H9 (cell line): ENCODE data around the gene MRPL21. TPM values are rescaled to one million over a fixed set of nuclear protein-coding genes. Genes with fewer than 3 reads are reported as not detected.
A peak's percentile ranks its signal among the peaks of the same experiment; 100 is the strongest.

Experiments used
- DNase-seq: peaks from one replicate; pipeline ENCODE4 v3.0.0-alpha.2; 2017
- H2AFZ ChIP-seq: one replicate; pipeline ENCODE4 v1.6.1; 2013; ENCODE audit warnings: mild to moderate bottlenecking, low read length, control low read depth, moderate library complexity
- H2AK5ac ChIP-seq: 2 replicates; pipeline ENCODE4 v1.6.1; 2013; ENCODE audit warnings: low read length, control low read depth, mixed read lengths; ENCODE audit not compliant: insufficient read length
- H2BK120ac ChIP-seq: one replicate; pipeline ENCODE4 v1.6.1; 2013; ENCODE audit warnings: low read depth, mild to moderate bottlenecking, low read length, control low read depth, inconsistent platforms; ENCODE audit not compliant: poor library complexity, severe bottlenecking
- H2BK12ac ChIP-seq: 2 replicates; pipeline ENCODE4 v1.6.1; 2013; ENCODE audit warnings: low read length, control low read depth, mixed read lengths, low read depth; ENCODE audit not compliant: insufficient read length
- H2BK15ac ChIP-seq: 2 replicates; pipeline ENCODE4 v1.6.1; 2013; ENCODE audit warnings: low read depth, low read length, control low read depth
- H2BK20ac ChIP-seq: one replicate; pipeline ENCODE4 v1.6.1; 2013; ENCODE audit warnings: low read depth, mild to moderate bottlenecking, low read length, control low read depth, inconsistent platforms; ENCODE audit not compliant: poor library complexity, severe bottlenecking
- H2BK5ac ChIP-seq: 2 replicates; pipeline ENCODE4 v1.6.1; 2013; ENCODE audit warnings: low read length, control low read depth, mixed read lengths; ENCODE audit not compliant: insufficient read length
- H3K14ac ChIP-seq: 2 replicates; pipeline ENCODE4 v1.6.1; 2013; ENCODE audit warnings: low read length, control low read depth; ENCODE audit not compliant: insufficient read depth
- H3K18ac ChIP-seq: 2 replicates; pipeline ENCODE4 v1.6.1; 2013; ENCODE audit warnings: low read depth, mild to moderate bottlenecking, mixed read lengths, low read length, control low read depth; ENCODE audit not compliant: insufficient read length
- H3K23ac ChIP-seq: 2 replicates; pipeline ENCODE4 v1.6.1; 2013; ENCODE audit warnings: low read length, control low read depth, mixed read lengths, low read depth; ENCODE audit not compliant: insufficient read length
- H3K23me2 ChIP-seq: 2 replicates; pipeline ENCODE4 v1.6.1; 2013; ENCODE audit warnings: low read depth, mild to moderate bottlenecking, mixed read lengths, low read length, control low read depth; ENCODE audit not compliant: insufficient read length, poor library complexity, severe bottlenecking
- H3K27ac ChIP-seq: 2 replicates; pipeline ENCODE4 v1.5.1; 2013; ENCODE audit warnings: low read length, control low read depth, mixed read lengths, low read depth; ENCODE audit not compliant: insufficient read length
- H3K27me3 ChIP-seq: 2 replicates; pipeline ENCODE4 v1.6.1; 2013; ENCODE audit warnings: low read length, control low read depth, inconsistent platforms; ENCODE audit not compliant: insufficient read depth
- H3K4ac ChIP-seq: 2 replicates; pipeline ENCODE4 v1.6.1; 2013; ENCODE audit warnings: low read depth, mild to moderate bottlenecking, control low read depth, inconsistent platforms, low read length, moderate library complexity
- H3K4me1 ChIP-seq: 2 replicates; pipeline ENCODE4 v1.6.1; 2013; ENCODE audit warnings: low read length, control low read depth, inconsistent platforms; ENCODE audit not compliant: insufficient read depth
- H3K4me2 ChIP-seq: 2 replicates; pipeline ENCODE4 v1.6.1; 2013; ENCODE audit warnings: low read length, control low read depth, mixed read lengths; ENCODE audit not compliant: insufficient read length, insufficient read depth
- H3K56ac ChIP-seq: 2 replicates; pipeline ENCODE4 v1.6.1; 2013; ENCODE audit warnings: low read depth, mild to moderate bottlenecking, mixed read lengths, low read length, control low read depth; ENCODE audit not compliant: insufficient read length
- H3K79me1 ChIP-seq: 2 replicates; pipeline ENCODE4 v1.6.1; 2013; ENCODE audit warnings: low read depth, mild to moderate bottlenecking, moderate library complexity, low read length, control low read depth, inconsistent platforms; ENCODE audit not compliant: insufficient read depth, poor library complexity, severe bottlenecking
- H3K79me2 ChIP-seq: 2 replicates; pipeline ENCODE4 v1.6.1; 2013; ENCODE audit warnings: low read length, control low read depth, inconsistent platforms; ENCODE audit not compliant: insufficient read depth
- H3K9ac ChIP-seq: 2 replicates; pipeline ENCODE4 v1.6.1; 2013; ENCODE audit warnings: low read length, control low read depth, mixed read lengths; ENCODE audit not compliant: insufficient read length; ENCODE audit errors: extremely low read depth
- H3K9me3 ChIP-seq: one replicate; pipeline ENCODE4 v1.6.1; 2013; ENCODE audit warnings: low read depth, low read length, inconsistent platforms; ENCODE audit not compliant: control insufficient read depth
- H3T11ph ChIP-seq: one replicate; pipeline ENCODE4 v1.6.1; 2013; ENCODE audit warnings: mild to moderate bottlenecking, low read length, control low read depth, inconsistent platforms
- H4K20me1 ChIP-seq: one replicate; pipeline ENCODE4 v1.6.1; 2013; ENCODE audit not compliant: control insufficient read depth, insufficient read length, insufficient read depth
- H4K5ac ChIP-seq: 2 replicates; pipeline ENCODE4 v1.6.1; 2013; ENCODE audit warnings: low read depth, mild to moderate bottlenecking, mixed read lengths, low read length, control low read depth; ENCODE audit not compliant: insufficient read length
- H4K8ac ChIP-seq: replicated peaks from 2 replicates; pipeline ENCODE4 v1.6.1; 2013; ENCODE audit warnings: low read length, control low read depth, mixed read lengths, low read depth; ENCODE audit not compliant: insufficient read length
- H4K91ac ChIP-seq: 2 replicates; pipeline ENCODE4 v1.6.1; 2013; ENCODE audit warnings: low read depth, mild to moderate bottlenecking, moderate library complexity, mixed read lengths, low read length, control low read depth; ENCODE audit not compliant: insufficient read length
- H3K27ac Mint-ChIP-seq, 3 experiments: 2 replicates in 2 of 3; 3 replicates in 1 of 3; pipeline ENCODE4 v1.8.0; 2020 to 2021; ENCODE audit warnings: mixed read lengths in 3 of 3, mild to moderate bottlenecking in 1 of 3, moderate library complexity in 1 of 3
- H3K27me3 Mint-ChIP-seq: 2 replicates; pipeline ENCODE4 v1.8.0; 2021; ENCODE audit warnings: low read depth, mild to moderate bottlenecking, moderate library complexity, mixed read lengths
- H3K36me3 Mint-ChIP-seq, 3 experiments: 2 replicates in 2 of 3; 3 replicates in 1 of 3; pipeline ENCODE4 v1.8.0; 2020 to 2021; ENCODE audit warnings: low read depth in 3 of 3, mixed read lengths in 3 of 3; ENCODE audit not compliant: insufficient read depth in 1 of 3
- H3K4me1 Mint-ChIP-seq, 2 experiments: 2 replicates each; pipeline ENCODE4 v1.8.0; 2020; ENCODE audit warnings: mixed read lengths in 2 of 2
- H3K4me3 Mint-ChIP-seq, 2 experiments: 2 replicates in 1 of 2; 3 replicates in 1 of 2; pipeline ENCODE4 v1.8.0; 2020 to 2021; ENCODE audit warnings: mild to moderate bottlenecking in 2 of 2, mixed read lengths in 2 of 2, moderate library complexity in 1 of 2
- H3K9me3 Mint-ChIP-seq, 2 experiments: 2 replicates in 1 of 2; 3 replicates in 1 of 2; pipeline ENCODE4 v1.8.0; 2020; ENCODE audit warnings: mild to moderate bottlenecking in 2 of 2, mixed read lengths in 2 of 2, moderate library complexity in 1 of 2
- WGBS: extraction: QIAGEN DNeasy Blood & Tissue Kit; methylation state at CpG from one replicate; pipeline ENCODE4 v1.1.7; 2013; ENCODE audit warnings: missing lambda C conversion rate, low lambda C conversion rate, mixed read lengths; ENCODE audit not compliant: insufficient read length; ENCODE audit errors: extremely low coverage; 5-methylcytosine and 5-hydroxymethylcytosine counted together
- total RNA-seq: library from RNA; stranded (reverse); gene quantifications from 2 replicates; pipeline ENCODE4 v1.2.1, GENCODE V29; 2021
- TF ChIP-seq, protein P1 (sequence below): fragments of 200-600 bp; sonication (generic); conservative IDR thresholded peaks from 3 replicates; pipeline ENCODE4 v1.8.0; 2021; ENCODE audit warnings: antibody characterized with exemption, mild to moderate bottlenecking

MRPL21 gene
- total RNA-seq, 1 experiment from 2014 or later: 91.5 TPM

DNA sequence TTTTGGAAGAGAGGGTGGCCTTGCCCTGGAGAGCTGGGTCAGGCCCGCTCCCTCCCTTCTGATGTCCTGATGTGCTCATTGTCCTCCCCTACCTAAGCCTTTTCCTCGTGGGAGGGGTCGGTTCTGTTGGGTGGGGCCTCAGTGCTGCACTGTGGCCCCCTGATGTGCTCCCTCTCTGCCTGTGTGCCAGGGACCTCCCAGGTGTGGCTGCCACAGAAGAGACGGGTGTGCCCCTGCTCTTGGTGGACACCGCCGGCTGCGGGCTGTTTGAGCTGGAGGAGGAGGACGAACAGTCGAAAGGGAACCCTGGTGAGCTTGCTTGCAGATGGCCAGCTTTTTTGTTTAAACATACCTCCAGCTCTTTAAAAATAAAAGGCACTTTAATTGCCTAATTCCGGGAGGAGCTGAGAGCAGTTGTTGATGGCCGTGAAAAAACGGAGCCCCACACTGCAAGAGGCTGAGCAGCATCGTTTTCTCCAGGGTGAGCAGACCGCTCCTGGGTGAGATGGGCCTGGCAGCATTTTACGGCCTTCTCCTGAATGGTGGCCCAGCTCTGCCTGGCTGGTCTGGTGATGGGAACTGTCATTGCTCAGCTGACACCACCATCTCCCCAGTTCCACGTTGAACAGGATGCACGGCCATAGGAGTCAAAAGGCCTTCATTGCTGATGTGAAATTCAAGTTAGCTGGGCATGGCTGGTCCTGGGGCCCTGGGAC is 30.1 kb upstream of the MRPL21 start:
- no peaks in the 10 kb centered on the region for H4K20me1 ChIP-seq
- WGBS: no CpG with 5 or more reads among the region's 17 CpGs

More for the DNA sequence above, 30.1 kb upstream of the MRPL21 start:
- H2BK20ac ChIP-seq: no peak overlapping the region
- no peak overlapping the region for H2AFZ ChIP-seq
- H3K23ac ChIP-seq: no peak overlapping the region
- no peak overlapping the region for H3K27ac ChIP-seq
- no peaks in the 10 kb centered on the region for H3K4me1 ChIP-seq
- H2BK5ac ChIP-seq: no peak overlapping the region
- Mint-ChIP-seq H3K27me3 (no peaks in the 10 kb centered on the region), H3K27ac (0 out of 7 replicates have a peak overlapping the region, but pooled peaks of 1 of the 3 experiments have one; percentile 28), H3K4me1 (no peaks in the 10 kb centered on the region), H3K36me3 (peaks cover 15 to 56% (median 37%) of the 10 kb centered on the region in 3 experiments; a peak in 6 of 7 replicates), H3K4me3 (no peak overlapping the region), H3K9me3 (no peaks in the 10 kb centered on the region)
- no peaks in the 10 kb centered on the region for H3K79me1 ChIP-seq
- no peak overlapping the region for H3T11ph ChIP-seq
- no peak overlapping the region for H4K91ac ChIP-seq
- H4K8ac ChIP-seq: no peak overlapping the region
- no peak overlapping the region for H2BK12ac ChIP-seq
- H2AK5ac ChIP-seq: no peak overlapping the region
- H3K14ac ChIP-seq: no peak overlapping the region; the same call in 1 of the 2 replicates
- no peaks in the 10 kb centered on the region for H3K27me3 ChIP-seq
- H3K18ac ChIP-seq: no peak overlapping the region
- no peak overlapping the region for H3K4me2 ChIP-seq
- no peak overlapping the region for H3K56ac ChIP-seq
- no peaks in the 10 kb centered on the region for H3K23me2 ChIP-seq
- H2BK120ac ChIP-seq: no peak overlapping the region
- no peaks in the 10 kb centered on the region for H3K9me3 ChIP-seq
- DNase-seq: no peak
- H3K79me2 ChIP-seq: no peaks in the 10 kb centered on the region
- no peak overlapping the region for H4K5ac ChIP-seq
- no peak overlapping the region for H2BK15ac ChIP-seq
- TF ChIP-seq, protein P1, sequence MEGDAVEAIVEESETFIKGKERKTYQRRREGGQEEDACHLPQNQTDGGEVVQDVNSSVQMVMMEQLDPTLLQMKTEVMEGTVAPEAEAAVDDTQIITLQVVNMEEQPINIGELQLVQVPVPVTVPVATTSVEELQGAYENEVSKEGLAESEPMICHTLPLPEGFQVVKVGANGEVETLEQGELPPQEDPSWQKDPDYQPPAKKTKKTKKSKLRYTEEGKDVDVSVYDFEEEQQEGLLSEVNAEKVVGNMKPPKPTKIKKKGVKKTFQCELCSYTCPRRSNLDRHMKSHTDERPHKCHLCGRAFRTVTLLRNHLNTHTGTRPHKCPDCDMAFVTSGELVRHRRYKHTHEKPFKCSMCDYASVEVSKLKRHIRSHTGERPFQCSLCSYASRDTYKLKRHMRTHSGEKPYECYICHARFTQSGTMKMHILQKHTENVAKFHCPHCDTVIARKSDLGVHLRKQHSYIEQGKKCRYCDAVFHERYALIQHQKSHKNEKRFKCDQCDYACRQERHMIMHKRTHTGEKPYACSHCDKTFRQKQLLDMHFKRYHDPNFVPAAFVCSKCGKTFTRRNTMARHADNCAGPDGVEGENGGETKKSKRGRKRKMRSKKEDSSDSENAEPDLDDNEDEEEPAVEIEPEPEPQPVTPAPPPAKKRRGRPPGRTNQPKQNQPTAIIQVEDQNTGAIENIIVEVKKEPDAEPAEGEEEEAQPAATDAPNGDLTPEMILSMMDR: no peak
- no peak overlapping the region for H3K4ac ChIP-seq
- no peak overlapping the region for H3K9ac ChIP-seq
